H1 (cell line): ENCODE results near the gene CMYA5. TPM values are rescaled to one million over a fixed set of nuclear protein-coding genes. Genes with fewer than 3 reads are reported as not detected.

ENCODE experiments used
- KDM5A ChIP-seq: fragments of 200-600 bp; IDR thresholded peaks from 2 replicates; pipeline ENCODE4 v1.7.1; 2012; ENCODE audit warnings: mild to moderate bottlenecking, low read length, inconsistent platforms, mixed read lengths
- POLR2A ChIP-seq, 2 experiments: IDR thresholded peaks; 1 replicate in 1 of 2; 2 replicates in 1 of 2; pipeline ENCODE4 v1.6.1; 2011; ENCODE audit warnings: low read depth in 2 of 2, low read length in 2 of 2, mild to moderate bottlenecking in 2 of 2; ENCODE audit errors: control extremely low read depth in 1 of 2
- SIRT6 ChIP-seq: IDR thresholded peaks from one replicate; pipeline ENCODE4 v1.7.1; 2012; ENCODE audit warnings: low read length, inconsistent platforms
- SRF ChIP-seq: IDR thresholded peaks from 2 replicates; pipeline ENCODE4 v1.6.1; 2011; ENCODE audit warnings: mild to moderate bottlenecking, low read depth, low read length, moderate library complexity
- TBP ChIP-seq: IDR thresholded peaks from 2 replicates; pipeline ENCODE4 v1.6.1; 2011; ENCODE audit warnings: low read depth, low read length, improper control_type of control experiment
- polyA plus RNA-seq, 7 experiments: library from polyadenylated mRNA; depleted of rRNA in 3 of 7; stranded (reverse) in 5 of 7; unstranded in 2 of 7; fragments of >200 nt in 5 of 7; fragments of 200-250 nt in 2 of 7; gene quantifications; 1 replicate in 5 of 7; 2 replicates in 1 of 7; 4 replicates in 1 of 7; pipeline versions ENCODE4 v1.2.1 to v1.2.3, GENCODE V29; 2011 to 2013; ENCODE audit warnings: missing spikeins in 2 of 7, mixed read lengths in 2 of 7
- total RNA-seq: library from RNA; stranded (reverse); fragmentation: NEBNext Ultra II Directional; extraction: Animal tissue kit (Norgen Biotek cat#: 25700); gene quantifications from 2 replicates; pipeline ENCODE4 v1.2.1, GENCODE V29; 2021

Gene CMYA5
- total and polyA plus RNA-seq, 2 of the 8 experiments (the other 6 are each of a cell fraction or from before 2014, with no cell fraction given) = 0.88 to 0.95 TPM

DNA sequence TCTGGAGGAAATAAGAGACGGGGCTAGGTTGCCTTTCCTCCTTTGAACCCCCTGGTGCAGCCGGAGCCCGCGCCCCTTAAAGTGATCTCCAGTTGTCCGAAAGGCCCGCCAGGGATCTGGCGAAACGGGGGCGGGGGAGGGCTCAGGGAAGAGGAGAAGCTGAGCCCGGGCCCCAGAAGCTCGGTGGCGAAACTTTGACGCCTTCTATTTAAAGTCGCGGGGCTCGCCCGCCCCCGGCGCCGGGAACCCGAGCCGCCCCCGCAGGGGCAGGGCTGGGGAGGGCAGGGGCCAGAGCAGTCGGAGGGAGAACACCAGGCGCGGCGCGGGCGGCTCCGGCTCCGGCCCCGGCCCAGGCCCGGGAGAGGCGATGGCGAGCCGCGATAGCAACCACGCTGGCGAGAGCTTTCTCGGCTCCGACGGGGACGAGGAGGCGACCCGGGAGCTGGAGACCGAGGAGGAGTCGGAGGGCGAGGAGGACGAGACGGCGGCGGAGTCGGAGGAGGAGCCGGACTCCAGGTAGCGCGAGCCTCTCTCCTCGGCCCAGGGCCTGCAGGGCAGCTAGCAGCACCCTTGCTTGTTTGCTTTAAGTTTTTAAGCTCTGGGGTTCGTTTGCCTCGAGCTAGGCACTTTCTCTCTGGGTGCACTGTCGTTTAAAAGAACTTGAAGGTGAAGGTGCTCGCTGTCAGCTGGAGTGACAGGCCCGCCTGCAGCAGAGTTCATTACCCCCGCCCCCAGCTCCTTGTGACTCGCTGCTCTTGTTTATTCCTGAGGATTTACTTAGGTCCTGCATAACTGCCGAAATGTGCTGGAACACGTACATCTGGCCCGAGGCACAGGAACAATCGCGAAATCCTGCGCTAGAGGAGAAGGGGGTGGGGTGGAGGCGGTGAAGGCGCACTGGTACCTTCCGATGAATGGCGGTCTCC is at the start of gene CMYA5 (continued):
- TF ChIP-seq SRF = no peak
- TF ChIP-seq KDM5A = no peak
- peak in 1 of 2 experiments; percentile 12; a peak in 1 of 3 replicates for TF ChIP-seq POLR2A (IDR thresholded peaks at IDR 0.05; ENCODE audit: control extremely low read depth in 1 of 2, low read depth in 2 of 2, low read length in 2 of 2)
- peak; percentile 22; the same call in 1 of the 2 replicates for TF ChIP-seq TBP
- TF ChIP-seq SIRT6 = no peak
